Peyer's patch (tissue), 4 donors: ENCODE results near the gene SLC41A3.

Experiments used
- CTCF ChIP-seq, 6 experiments: fragments of 450-650 bp in 4 of 6; fragments of 200-600 bp in 2 of 6; sonication (generic) in 1 of 6; IDR thresholded peaks; one replicate each; pipeline ENCODE4 v1.5.1; 2017 to 2019; ENCODE audit warnings: antibody characterized with exemption in 6 of 6, mild to moderate bottlenecking in 3 of 6, moderate library complexity in 1 of 6
- POLR2A ChIP-seq, 2 donors: fragments of 450-650 bp; IDR thresholded peaks; one replicate each; pipeline ENCODE4 v1.5.1; 2017; ENCODE audit warnings: antibody characterized with exemption in 2 of 2, mild to moderate bottlenecking in 2 of 2, moderate library complexity in 2 of 2

- TF ChIP-seq CTCF (IDR thresholded peaks at IDR 0.05), result no peak
- TF ChIP-seq POLR2A (IDR thresholded peaks at IDR 0.05), result no peak
Observed at GRCh38 chr3:125960066-125960424, 123.9 kb downstream of the SLC41A3 start.
